NCI-H1092 treated with DMSO at 0.1 percent for 48 hours (cell line): ENCODE measurements around the gene TCTA.
"Not testable (repeated sequence)": the region's sequence is repeated elsewhere in the genome, so short reads cannot be mapped to it uniquely, and the experiment has no call there.

Experiments
- DNase-seq: peaks from one replicate; lab custom pipeline; 2025; lab: John Stamatoyannopoulos, UW

The TCTA gene, protein sequence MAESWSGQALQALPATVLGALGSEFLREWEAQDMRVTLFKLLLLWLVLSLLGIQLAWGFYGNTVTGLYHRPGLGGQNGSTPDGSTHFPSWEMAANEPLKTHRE

GRCh38 chr3:49411968-49412631 is at the start of gene TCTA, which contains the start of gene RHOA:
TSS of gene TCTA (plus strand) at chr3:49412423. CDS start at chr3:49412427, 4 bp downstream.
TSS of gene RHOA (minus strand) at chr3:49411976. CDS start at chr3:49375589, 36,387 bp downstream.
- peak; percentile 98 for DNase-seq

DNA sequence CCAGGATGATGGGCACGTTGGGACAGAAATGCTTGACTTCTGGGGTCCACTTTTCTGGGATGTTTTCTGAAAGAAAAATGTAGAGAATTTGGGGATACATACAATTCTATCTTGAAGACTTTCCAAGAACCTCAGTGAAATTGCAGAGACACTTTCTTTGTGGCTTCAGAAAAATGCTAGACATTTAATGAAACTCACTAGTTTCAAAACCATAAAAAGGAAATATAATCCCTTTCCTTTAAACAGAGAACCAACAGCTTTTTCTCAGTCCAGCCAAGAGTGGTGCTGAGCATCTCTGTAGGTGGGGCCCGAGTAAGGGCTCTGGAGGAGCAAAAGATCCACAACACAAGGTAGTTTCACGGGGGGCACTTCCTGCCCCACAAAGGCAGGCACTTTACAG is 49.7 kb upstream of the TCTA start:
- no peak for DNase-seq

- no peak for DNase-seq
Measured at GRCh38 chr3:49370585-49371290, 41.5 kb upstream of the TCTA start.

DNA sequence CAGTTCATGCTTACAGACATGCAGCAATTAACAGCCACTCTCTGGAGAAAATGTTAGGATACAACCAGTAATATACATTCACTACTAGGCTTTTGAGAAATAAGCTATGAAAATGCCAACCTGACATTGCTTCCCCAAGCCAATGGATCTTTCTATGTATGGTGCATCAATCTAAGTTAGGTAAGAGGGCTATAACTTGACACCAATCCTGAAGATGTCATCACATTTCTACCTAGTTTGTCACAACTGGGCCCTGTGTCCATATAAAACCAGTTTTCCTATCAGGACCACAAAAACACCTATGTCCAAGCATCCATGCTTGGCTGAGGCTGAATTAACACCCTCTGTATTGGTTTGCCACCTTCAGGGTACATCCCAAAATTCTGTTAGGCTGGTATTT is 40.3 kb upstream of the TCTA start:
- DNase-seq, result no peak

GRCh38 chr3:49377483-49377882 is 34.7 kb upstream of the TCTA start:
- DNase-seq, result no peak

DNA sequence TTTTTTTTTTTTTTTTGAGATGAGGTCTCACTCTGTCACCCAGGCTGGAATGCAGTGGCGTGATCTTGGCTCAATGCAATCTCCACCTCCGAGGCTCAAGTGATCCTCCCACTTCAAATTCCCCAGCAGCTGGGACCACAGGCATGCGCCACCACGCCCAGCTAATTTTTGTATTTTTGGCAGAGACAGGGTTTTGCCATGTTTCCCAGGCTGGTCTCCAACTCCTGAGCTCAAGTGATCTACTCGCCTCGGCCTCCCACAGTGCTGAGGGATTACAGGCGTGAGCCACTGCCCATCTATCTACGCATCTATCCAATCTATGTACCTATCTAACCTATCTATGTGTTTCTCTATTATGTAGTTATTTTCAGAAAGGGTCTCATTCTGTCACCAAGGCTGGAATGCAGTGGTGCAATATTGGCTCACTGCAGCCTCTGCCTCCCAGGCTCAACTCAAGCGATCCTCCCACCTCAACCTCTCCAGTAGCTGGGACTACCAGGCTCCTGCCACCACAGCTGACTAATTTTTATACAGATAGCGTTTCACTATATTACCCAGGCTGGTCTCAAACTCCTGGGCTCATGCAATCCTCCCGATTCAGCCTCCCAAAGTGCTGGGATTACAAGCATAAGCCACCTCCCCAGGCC is 33.9 kb upstream of the TCTA start:
- DNase-seq, result no peak

DNA sequence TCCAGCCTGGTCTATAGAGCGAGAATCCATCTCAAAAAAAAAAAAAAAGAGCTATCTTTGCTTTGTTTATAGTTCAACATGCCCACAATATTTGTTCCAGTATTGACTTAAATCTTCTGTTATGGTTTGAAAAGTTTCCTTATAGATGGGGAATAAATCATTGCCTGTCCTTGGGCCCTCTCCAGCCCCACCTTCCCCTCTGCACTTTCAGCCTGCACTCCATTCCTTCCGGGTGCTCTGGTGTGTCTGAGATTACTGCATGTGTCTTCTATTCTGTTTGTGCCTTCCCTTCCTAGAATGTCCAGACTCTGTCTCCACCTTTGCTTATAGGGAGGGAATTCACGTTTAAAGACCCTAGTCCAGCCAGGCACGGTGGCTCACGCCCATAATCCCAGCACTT is 28.8 kb upstream of the TCTA start:
- no peak for DNase-seq

GRCh38 chr3:49385617-49386016 is 26.6 kb upstream of the TCTA start:
- no peak for DNase-seq

DNA sequence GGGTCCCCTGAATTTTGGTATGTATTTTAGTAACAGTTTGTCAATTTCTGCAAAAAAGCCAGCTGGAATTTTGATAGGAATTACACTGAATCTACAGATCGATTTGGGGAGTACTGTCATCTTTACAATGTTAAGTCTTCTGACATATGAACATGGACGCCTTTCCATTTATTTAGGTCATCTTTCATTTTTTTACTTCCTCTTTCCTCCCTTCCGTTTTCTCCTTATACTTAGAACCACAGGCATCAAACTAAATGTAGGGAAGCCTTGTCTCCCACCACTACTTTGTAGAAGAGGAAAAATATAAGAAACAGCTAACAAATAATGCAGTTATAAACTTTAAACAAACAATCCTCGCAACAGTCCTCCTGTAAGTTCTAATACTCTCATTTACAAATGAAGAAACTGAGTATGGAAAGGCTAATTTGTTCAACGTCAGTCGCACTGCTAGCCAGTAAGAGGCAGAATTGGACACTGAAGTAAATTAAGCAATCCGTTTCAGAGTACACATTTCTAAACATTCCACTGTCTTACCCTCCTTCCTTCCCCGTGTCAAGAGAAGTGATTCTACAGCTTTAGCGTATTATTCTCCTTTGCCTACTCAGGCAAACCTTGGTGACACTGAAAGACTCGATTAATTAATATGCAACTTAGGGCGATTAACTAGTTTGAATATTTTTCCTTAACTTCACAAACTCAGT is 26.0 kb upstream of the TCTA start:
- no peak for DNase-seq

DNA sequence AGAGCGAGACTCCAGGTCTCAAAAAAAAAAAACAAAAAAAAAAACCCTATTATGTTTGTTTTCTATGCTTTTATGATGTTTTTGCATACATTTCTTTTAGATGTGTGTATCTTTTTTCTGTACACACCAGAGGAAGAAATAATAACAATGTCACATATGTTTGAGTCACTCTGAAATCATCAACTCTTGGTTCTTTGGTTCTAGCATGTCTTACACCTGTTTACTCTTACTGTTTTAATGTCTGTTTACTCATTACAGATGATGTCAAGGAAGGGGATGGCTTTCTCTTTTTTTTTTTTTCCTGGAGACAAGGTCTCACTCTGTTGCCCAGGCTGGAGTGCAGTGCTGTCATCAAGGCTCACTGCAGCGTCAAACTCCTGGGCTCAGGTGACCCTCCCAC is 24.5 kb upstream of the TCTA start:
- no peak for DNase-seq

GRCh38 chr3:49388289-49388820 is 23.9 kb upstream of the TCTA start:
- DNase-seq, result no peak

DNA sequence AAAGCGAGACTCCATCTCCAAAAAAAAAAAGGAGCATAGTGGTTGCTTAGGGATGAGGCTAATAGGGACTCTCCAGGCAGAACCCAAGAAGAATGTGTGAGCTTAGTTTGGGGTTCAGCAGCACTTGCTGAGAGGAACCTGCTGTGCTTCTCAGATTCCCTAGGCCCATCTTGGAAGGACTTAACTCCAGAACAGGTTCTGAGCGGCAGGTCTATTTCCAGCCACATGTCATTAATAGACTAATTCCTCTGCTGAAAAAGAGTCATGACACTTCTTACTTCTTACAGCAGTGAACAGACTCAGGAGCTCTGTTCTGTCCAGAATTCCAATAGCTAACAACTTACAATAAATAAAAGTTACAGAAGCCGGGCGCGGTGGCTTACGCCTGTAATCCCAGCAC is 22.9 kb upstream of the TCTA start:
- DNase-seq, result no peak

DNA sequence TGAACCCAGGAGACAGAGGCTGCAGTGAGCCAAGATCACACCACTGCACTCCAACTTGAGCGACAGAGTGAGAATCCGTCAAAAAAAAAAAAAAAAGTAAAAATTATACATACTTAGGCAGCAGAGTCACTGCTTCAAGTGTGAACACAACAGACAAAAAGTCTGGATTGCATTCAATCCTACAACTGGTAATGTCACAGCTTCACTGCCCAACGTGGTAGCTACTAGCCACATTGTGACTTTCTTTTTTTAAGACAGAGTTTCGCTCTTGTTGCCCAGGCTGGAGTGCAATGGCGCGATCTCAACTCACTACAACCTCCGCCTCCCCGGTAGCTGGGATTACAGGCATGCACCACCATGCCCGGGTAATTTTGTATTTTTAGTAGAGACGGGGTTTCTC is 20.9 kb upstream of the TCTA start:
- DNase-seq, result not testable (repeated sequence)

GRCh38 chr3:49397470-49397869 is 14.8 kb upstream of the TCTA start:
- no peak for DNase-seq

- no peak for DNase-seq
Measured at GRCh38 chr3:49399461-49399860, 12.8 kb upstream of the TCTA start.

DNA sequence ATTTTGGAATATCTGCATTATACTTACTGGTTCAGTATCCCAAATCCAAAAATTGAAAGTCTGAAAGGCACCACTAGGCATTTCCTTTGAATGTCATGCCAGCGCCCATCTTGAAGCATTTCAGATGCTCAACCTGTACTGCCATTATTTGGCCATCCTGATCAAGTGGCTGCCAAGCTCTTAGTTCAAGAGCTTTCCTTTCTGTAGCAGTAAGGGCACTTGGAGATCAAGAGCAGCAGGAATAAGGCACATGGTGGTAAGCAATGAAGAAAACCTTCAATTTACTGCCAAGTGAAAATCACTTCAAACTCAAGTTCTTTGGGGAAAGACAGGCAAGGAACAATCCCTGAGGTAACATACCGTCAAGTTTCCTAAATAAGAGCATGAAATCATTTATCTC is 10.5 kb upstream of the TCTA start:
- no peak for DNase-seq

DNA sequence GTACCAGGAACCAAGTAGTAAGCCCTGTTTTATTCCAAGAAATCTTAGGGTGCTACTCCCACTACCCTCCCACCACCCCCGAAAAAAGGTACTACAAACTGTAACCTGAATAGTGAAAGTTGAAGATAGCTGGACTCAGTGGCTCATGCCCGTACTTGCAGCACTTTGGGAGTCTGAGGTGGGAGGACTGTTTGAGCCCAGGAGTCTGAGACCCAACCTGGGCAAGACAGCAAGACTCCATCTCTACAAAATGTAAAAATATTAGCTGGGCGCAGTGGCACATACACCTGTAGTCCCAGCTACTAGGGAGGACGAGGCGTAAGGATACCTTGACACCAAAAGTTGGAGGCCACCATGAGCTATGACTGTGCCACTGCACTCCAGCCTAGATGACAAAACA is 8.3 kb upstream of the TCTA start:
- DNase-seq, result no peak

DNA sequence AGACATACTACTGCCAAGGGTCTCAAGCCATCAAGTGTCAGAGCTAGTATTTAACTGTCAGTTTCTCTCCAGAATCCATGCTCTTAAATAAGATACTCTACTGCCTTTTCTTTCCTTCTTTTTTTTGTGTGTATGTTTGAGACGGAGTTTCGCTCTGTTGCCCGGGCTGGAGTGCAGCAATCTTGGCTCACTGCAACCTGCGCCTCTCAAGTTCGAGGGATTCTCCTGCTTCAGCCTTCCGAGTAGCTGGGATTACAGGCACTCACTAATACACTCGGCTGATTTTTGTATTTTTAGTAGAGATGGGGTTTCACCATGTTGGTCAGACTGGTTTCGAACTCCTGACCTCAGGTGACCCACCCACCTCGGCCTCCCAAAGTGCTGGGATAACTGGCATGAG is 6.7 kb upstream of the TCTA start:
- DNase-seq, result not testable (repeated sequence)

- no peak for DNase-seq
Measured at GRCh38 chr3:49406571-49407565, 5.4 kb upstream of the TCTA start.

GRCh38 chr3:49410066-49410845 is 2.0 kb upstream of the TCTA start:
- DNase-seq, result no peak
